K562 (cell line): Measurements from ENCODE around the gene F2. TPM values are rescaled to one million over a fixed set of nuclear protein-coding genes. Genes with fewer than 3 reads are reported as not detected.
A peak's percentile ranks its signal among the peaks of the same experiment; 100 is the strongest.
"Not testable (repeated sequence)": the region's sequence is repeated elsewhere in the genome, so short reads cannot be mapped to it uniquely, and the experiment has no call there.

ENCODE experiments used
- ATAC-seq: fragments of 200-7000 bp; cut with Tn5 transposase; 3 replicates; pipeline ENCODE4 v1.9.1; 2020; ENCODE audit warnings: moderate library complexity
- BruUV-seq: library from RNA; stranded (reverse); fragments of 400-500 nt; replicated peaks from 2 replicates; lab custom pipeline; 2021; lab: Mats Ljungman, UMichigan
- CTCF ChIA-PET: fragments of 300-600 bp; formaldehyde crosslinking; extraction: SDS; loops from one replicate; lab custom pipeline; 2021; ENCODE audit warnings: low intra/inter-chr PET ratio; lab: Yijun Ruan, JAX
- POLR2A ChIA-PET: fragments of 300-600, 350-650 bp; sonication (Branson Sonifier 250); formaldehyde crosslinking; extraction: SDS; loops from one replicate; lab custom pipeline; 2021; ENCODE audit warnings: antibody characterized with exemption, inconsistent platforms; lab: Yijun Ruan, JAX
- DNase-seq, 4 experiments: peaks; one replicate each; pipeline versions ENCODE4 v3.0.0 to v3.0.0-alpha.2; 2011 to 2018; ENCODE audit warnings: low spot score in 3 of 4, mixed read lengths in 3 of 4; ENCODE audit errors: extremely low read depth in 1 of 4
- FAIRE-seq: peaks from 2 replicates; lab custom pipeline; 2011; peaks lifted over from hg19 to GRCh38; lab: Jason Lieb, UNC
- H2AFZ ChIP-seq: 2 replicates; pipeline ENCODE4 v1.6.0; 2011; ENCODE audit warnings: low read depth, low read length, control low read depth, inconsistent platforms
- H3K27ac ChIP-seq: fragments of 200-600 bp; 3 replicates; pipeline ENCODE4 v1.8.0; 2011; ENCODE audit warnings: low read depth, mild to moderate bottlenecking, control low read depth, inconsistent platforms, low read length, moderate library complexity, mixed read lengths; ENCODE audit errors: extremely low read depth
- H3K27me3 ChIP-seq, 2 experiments: fragments of 300-600 bp in 1 of 2; 2 replicates in 1 of 2; 3 replicates in 1 of 2; pipeline versions ENCODE4 v1.6.0 to v1.8.0; 2011; ENCODE audit warnings: inconsistent platforms in 2 of 2, low read length in 2 of 2, mild to moderate bottlenecking in 1 of 2, mixed read lengths in 1 of 2, moderate library complexity in 1 of 2; ENCODE audit not compliant: control insufficient read depth in 2 of 2, insufficient read depth in 2 of 2
- H3K36me3 ChIP-seq: fragments of 300-600 bp; 3 replicates; pipeline ENCODE4 v1.8.0; 2011; ENCODE audit warnings: mild to moderate bottlenecking, low read length, inconsistent platforms; ENCODE audit not compliant: control insufficient read depth, insufficient read depth
- H3K4me1 ChIP-seq, 2 experiments: fragments of 200-600 bp in 1 of 2; replicated peaks in 1 of 2; 2 replicates in 1 of 2; 3 replicates in 1 of 2; pipeline versions ENCODE4 v1.5.1 to v1.8.0; 2011; ENCODE audit warnings: inconsistent platforms in 2 of 2, low read length in 2 of 2, mild to moderate bottlenecking in 1 of 2, mixed read lengths in 1 of 2, moderate library complexity in 1 of 2; ENCODE audit not compliant: control insufficient read depth in 2 of 2, insufficient read depth in 2 of 2
- H3K4me2 ChIP-seq: 2 replicates; pipeline ENCODE4 v1.6.1; 2011; ENCODE audit warnings: low read length, control low read depth, inconsistent platforms, mixed read lengths; ENCODE audit not compliant: insufficient read depth
- H3K4me3 ChIP-seq: fragments of 200-600 bp; sonication (generic), shearing (Covaris generic); 2 replicates; pipeline ENCODE4 v1.5.1; 2016; ENCODE audit warnings: control low read depth, inconsistent platforms
- H3K79me2 ChIP-seq: fragments of 200-600 bp; 3 replicates; pipeline ENCODE4 v1.8.0; 2011; ENCODE audit warnings: low read length, inconsistent platforms; ENCODE audit not compliant: control insufficient read depth, insufficient read depth
- H3K9ac ChIP-seq, 2 experiments: 2 replicates each; pipeline versions ENCODE4 v1.6.0 to v1.6.1; 2011; ENCODE audit warnings: low read depth in 2 of 2, low read length in 2 of 2, control low read depth in 1 of 2, inconsistent platforms in 1 of 2, mild to moderate bottlenecking in 1 of 2, mixed read lengths in 1 of 2; ENCODE audit not compliant: insufficient read depth in 1 of 2
- H3K9me1 ChIP-seq: one replicate; pipeline ENCODE4 v1.6.0; 2011; ENCODE audit warnings: inconsistent platforms, mild to moderate bottlenecking, low read length, moderate library complexity; ENCODE audit not compliant: control insufficient read depth, insufficient read depth
- H3K9me3 ChIP-seq: replicated peaks from 2 replicates; pipeline ENCODE4 v1.5.1; 2011; ENCODE audit warnings: low read depth, low read length, inconsistent platforms; ENCODE audit not compliant: control insufficient read depth, insufficient read depth
- H4K20me1 ChIP-seq: replicated peaks from 2 replicates; pipeline ENCODE4 v1.6.1; 2011; ENCODE audit warnings: low read length, inconsistent platforms, mixed read lengths; ENCODE audit not compliant: control insufficient read depth, insufficient read depth
- ADNP ChIP-seq: fragments of 200-800 bp; sonication (Bioruptor generic); IDR thresholded peaks from 2 replicates; pipeline ENCODE4 v1.6.1; 2016; ENCODE audit warnings: missing genetic modification characterization, missing compliant biosample characterization
- BCOR ChIP-seq: fragments of 450-650 bp; IDR thresholded peaks from 2 replicates; pipeline ENCODE4 v1.6.1; 2016
- HDAC2 ChIP-seq: fragments of 450-650 bp; IDR thresholded peaks from 2 replicates; pipeline ENCODE4 v1.6.1; 2016; ENCODE audit warnings: mild to moderate bottlenecking
- ID3 ChIP-seq, 2 experiments: fragments of 250-450 bp in 1 of 2; fragments of 450-650 bp in 1 of 2; sonication (Bioruptor Pico) in 1 of 2; IDR thresholded peaks; 2 replicates each; pipeline versions ENCODE4 v1.6.1 to v1.8.0; 2016 to 2021; ENCODE audit warnings: mild to moderate bottlenecking in 2 of 2, moderate library complexity in 2 of 2, missing compliant biosample characterization in 1 of 2, missing genetic modification characterization in 1 of 2
- KDM1A ChIP-seq, 2 experiments: fragments of 450-650 bp; IDR thresholded peaks; 2 replicates each; pipeline ENCODE4 v1.6.1; 2016; ENCODE audit warnings: mild to moderate bottlenecking in 2 of 2
- LARP7 ChIP-seq: fragments of 450-650 bp; IDR thresholded peaks from 2 replicates; pipeline ENCODE4 v1.6.1; 2016
- RBM25 ChIP-seq: fragments of 200-400 bp; formaldehyde crosslinking; IDR thresholded peaks from 2 replicates; pipeline ENCODE4 v1.6.1; 2018; ENCODE audit warnings: low read length, low read depth, moderate library complexity; ENCODE audit not compliant: severe bottlenecking
- RCOR1 ChIP-seq, 2 experiments: IDR thresholded peaks; 2 replicates each; pipeline ENCODE4 v1.6.1; 2012; ENCODE audit warnings: low read depth in 2 of 2, low read length in 2 of 2, borderline replicate concordance in 1 of 2, improper control_type of control experiment in 1 of 2
- SAP30 ChIP-seq: fragments of 200-600 bp; sonication (generic); IDR thresholded peaks from 2 replicates; pipeline ENCODE4 v1.6.1; 2012; ENCODE audit warnings: borderline replicate concordance, low read depth, mild to moderate bottlenecking, moderate library complexity, low read length, control low read depth, inconsistent platforms; ENCODE audit not compliant: insufficient read depth, poor library complexity, severe bottlenecking
- YBX1 ChIP-seq: fragments of 450-650 bp; IDR thresholded peaks from 2 replicates; pipeline ENCODE4 v1.7.1; 2016; ENCODE audit warnings: mild to moderate bottlenecking
- ZNF589 ChIP-seq: fragments of 200-800 bp; sonication (Bioruptor generic); IDR thresholded peaks from 2 replicates; pipeline ENCODE4 v1.6.1; 2016; ENCODE audit warnings: low read depth, missing genetic modification characterization, missing compliant biosample characterization
- ZNF644 ChIP-seq: fragments of 200-800 bp; sonication (Bioruptor generic); IDR thresholded peaks from 2 replicates; pipeline ENCODE4 v1.6.1; 2016; ENCODE audit warnings: low read depth, missing genetic modification characterization, missing compliant biosample characterization
- whole genome bisulfite sequencing: fragments of 100-300 bp; shearing (Covaris generic); methylation state at CpG from one replicate; pipeline ENCODE4 v1.1.6; 2016; ENCODE audit warnings: low coverage, mixed read lengths; ENCODE audit not compliant: insufficient coverage; ENCODE audit errors: missing lambda C conversion rate; 5-methylcytosine and 5-hydroxymethylcytosine counted together
- in situ Hi-C: fragments of 300-500 bp; cut with MboI; formaldehyde crosslinking; loops from 4 replicates; pipeline ENCODE4 v1.15.0; 2018; ENCODE audit warnings: inconsistent platforms, mixed read lengths
- intact Hi-C: fragments of 100-400 bp; cut with micrococcal nuclease; formaldehyde crosslinking; loops from 2 replicates; pipeline ENCODE4 v1.14.2; 2022
- polyA plus RNA-seq, 8 experiments: library from polyadenylated mRNA; depleted of rRNA in 4 of 8; stranded (reverse) in 5 of 8; unstranded in 3 of 8; fragments of >200 nt; fragmentation: Nextera tagmentation in 2 of 8; fragmentation: Illumina TruSeq in 1 of 8; extraction: Ambion mirVana in 2 of 8; extraction: Trizol in 1 of 8; gene quantifications; 2 replicates each; pipeline versions ENCODE4 v1.2.1 to v1.2.3, GENCODE V29; 2011 to 2014; ENCODE audit warnings: inconsistent platforms in 1 of 8, missing spikeins in 1 of 8
- total RNA-seq, 7 experiments: library from RNA; depleted of rRNA in 6 of 7; stranded (reverse); fragments of >200 nt in 6 of 7; fragmentation: Illumina TruSeq in 2 of 7; extraction: Trizol in 2 of 7; gene quantifications; 2 replicates each; pipeline versions ENCODE4 v1.2.1 to v1.2.3, GENCODE V29; 2011 to 2021; ENCODE audit warnings: low replicate concordance in 1 of 7

F2 gene
- total and polyA plus RNA-seq, 9 of the 15 experiments (the other 6 are each of a cell fraction or from before 2014, with no cell fraction given) = 0.16 TPM; not detected in 8

- TF ChIP-seq ZNF644 (no peak), LARP7 (no peak), ZNF589 (CRISPR knock-in tag) (no peak), SAP30 (no peak)
These were observed 7.7 kb upstream of the F2 start (continued) for GRCh38 chr11:46711303-46711702.

GRCh38 chr11:46712874-46713576 lies 6.0 kb upstream of the F2 start:
- H3K36me3 ChIP-seq = no peaks in the 10 kb centered on the region
- intact Hi-C loops = no loop called here
- WGBS = 55% methylated on average over 7 of the region's 7 CpGs

GRCh38 chr11:46717825-46718154 lies 1.2 kb upstream of the F2 start:
- BruUV-seq, H3K79me2 ChIP-seq, H3K36me3 ChIP-seq, ATAC-seq, DNase-seq, CTCF ChIA-PET, H3K4me2 ChIP-seq, H3K9me3 ChIP-seq, FAIRE-seq, H4K20me1 ChIP-seq, H3K9me1 ChIP-seq, H3K27me3 ChIP-seq, H3K4me3 ChIP-seq, in situ Hi-C loops, H3K27ac ChIP-seq, intact Hi-C loops: not testable (repeated sequence)
- peak overlapping the region in 1 of 2 experiments; percentile 75; a peak in 1 of 4 replicates for H3K9ac ChIP-seq
- POLR2A ChIA-PET = interaction anchor here (0.5 to 1.1 kb wide), 3 partner anchors 13 to 1396 kb away, joined by 3 read pairs; no protein-coding TSS in a partner anchor
- WGBS = 89% methylated on average over 2 of the region's 2 CpGs
- peak overlapping the region; percentile 85 for H2AFZ ChIP-seq
- peaks cover 4 to 17% of the 10 kb centered on the region in 2 experiments; a peak in 4 of 5 replicates for H3K4me1 ChIP-seq

More at GRCh38 chr11:46712874-46713576, 6.0 kb upstream of the F2 start:
- no peak for ATAC-seq
- H3K4me3 ChIP-seq = no peak overlapping the region
- no peaks in the 10 kb centered on the region for H3K9me3 ChIP-seq
- H3K4me1 ChIP-seq = peaks cover 1% of the 10 kb centered on the region in 2 experiments; a peak in 2 of 5 replicates
- no peak for DNase-seq
- CTCF ChIA-PET = no interaction called here
- no peak overlapping the region for H3K9ac ChIP-seq
- H3K27me3 ChIP-seq = no peaks in the 10 kb centered on the region
- no peaks in the 10 kb centered on the region for H3K79me2 ChIP-seq
- H3K4me2 ChIP-seq = no peak overlapping the region
- no peaks in the 10 kb centered on the region for H4K20me1 ChIP-seq
- no peak overlapping the region for H2AFZ ChIP-seq
- H3K27ac ChIP-seq = no peak overlapping the region
- TF ChIP-seq KDM1A (IDR thresholded peaks at IDR 0.05) = peak in 1 of 2 experiments; percentile 55; a peak in 2 of 4 replicates
- TF ChIP-seq ADNP (tag) = peak; percentile 57; the same call in 1 of the 2 replicates
- TF ChIP-seq RBM25 = peak; percentile 84
- 0 out of 4 replicates have a peak, but pooled peaks of 1 of the 2 experiments have one; percentile 4 for TF ChIP-seq RCOR1 (IDR thresholded peaks at IDR 0.05; ENCODE audit: borderline replicate concordance in 1 of 2, low read depth in 2 of 2, low read length in 2 of 2)
- TF ChIP-seq HDAC2 = 0 out of 2 replicates have a peak, but pooled peaks have one; percentile 18
- TF ChIP-seq BCOR = peak; percentile 78
- no peak for TF ChIP-seq ID3 (CRISPR knock-in tag; IDR thresholded peaks at IDR 0.05)
- TF ChIP-seq ID3 (tag; IDR thresholded peaks at IDR 0.05) = no peak
- no peak for TF ChIP-seq YBX1
- TF ChIP-seq, all 486 proteins: peak for 6
- no TSS peak for BruUV-seq
- in situ Hi-C loops = no loop called here
- POLR2A ChIA-PET = interaction anchor here (1.3 to 1.9 kb wide), 2 partner anchors 10 to 12 kb away, joined by 3 to 7 read pairs; partner anchors contain the start of genes ARHGAP1 and ZNF408
- no peaks in the 10 kb centered on the region for H3K9me1 ChIP-seq
- FAIRE-seq = no peak
